Stomach smooth muscle (tissue), 2 donors: ENCODE results near the gene SH3BP5.

Experiments
- H3K27ac ChIP-seq: one replicate; pipeline ENCODE4 v1.7.0; 2013; ENCODE audit warnings: mild to moderate bottlenecking, low read length, inconsistent platforms
- H3K27me3 ChIP-seq, 2 donors: one replicate each; pipeline ENCODE4 v1.7.0; 2013; ENCODE audit warnings: low read length in 2 of 2; ENCODE audit not compliant: insufficient read depth in 2 of 2, control insufficient read depth in 1 of 2
- H3K36me3 ChIP-seq, 2 donors: one replicate each; pipeline ENCODE4 v1.7.0; 2013; ENCODE audit warnings: low read length in 2 of 2; ENCODE audit not compliant: control insufficient read depth in 2 of 2, insufficient read depth in 2 of 2
- H3K4me1 ChIP-seq: one replicate; pipeline ENCODE4 v1.7.0; 2013; ENCODE audit warnings: low read length; ENCODE audit not compliant: control insufficient read depth, insufficient read depth
- H3K4me3 ChIP-seq, 2 donors: one replicate each; pipeline ENCODE4 v1.7.0; 2013; ENCODE audit warnings: low read length in 2 of 2
- H3K9ac ChIP-seq, 2 donors: one replicate each; pipeline ENCODE4 v1.7.0; 2013; ENCODE audit warnings: low read length in 2 of 2, mild to moderate bottlenecking in 1 of 2
- H3K9me3 ChIP-seq, 2 donors: one replicate each; pipeline ENCODE4 v1.7.0; 2013; ENCODE audit warnings: low read length in 2 of 2; ENCODE audit not compliant: control insufficient read depth in 2 of 2
- donor health status: healthy.
- donor health status: Pancreatic carcinoma.

The SH3BP5 gene

DNA sequence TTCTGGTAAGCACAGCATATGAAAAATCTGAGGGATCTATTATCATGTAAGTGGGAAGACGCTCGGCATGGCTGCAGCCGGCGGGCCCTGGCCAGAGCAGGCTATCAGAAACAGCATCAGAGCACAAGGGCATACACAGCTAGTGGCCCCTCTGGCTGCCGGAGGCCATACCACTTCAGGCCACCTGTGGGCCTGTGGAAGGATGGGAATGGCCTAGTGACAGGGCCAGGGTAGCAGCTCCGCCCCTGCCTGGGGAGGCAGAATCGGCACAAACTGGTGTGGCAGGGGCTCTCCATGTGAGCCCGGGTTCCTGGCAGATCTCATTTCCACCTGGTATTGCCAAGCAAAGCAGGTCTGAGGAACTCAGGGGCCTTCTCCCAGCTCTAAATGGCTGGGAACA is 46.4 kb downstream of the SH3BP5 start:
- H3K4me3 ChIP-seq: no peak overlapping the region
- H3K27ac ChIP-seq: no peak overlapping the region
- peaks cover 4% of the 10 kb centered on the region for H3K4me1 ChIP-seq
- H3K27me3 ChIP-seq: no peaks in the 10 kb centered on the region
- no peaks in the 10 kb centered on the region for H3K9me3 ChIP-seq
- H3K9ac ChIP-seq: no peak overlapping the region
- no peaks in the 10 kb centered on the region for H3K36me3 ChIP-seq

DNA sequence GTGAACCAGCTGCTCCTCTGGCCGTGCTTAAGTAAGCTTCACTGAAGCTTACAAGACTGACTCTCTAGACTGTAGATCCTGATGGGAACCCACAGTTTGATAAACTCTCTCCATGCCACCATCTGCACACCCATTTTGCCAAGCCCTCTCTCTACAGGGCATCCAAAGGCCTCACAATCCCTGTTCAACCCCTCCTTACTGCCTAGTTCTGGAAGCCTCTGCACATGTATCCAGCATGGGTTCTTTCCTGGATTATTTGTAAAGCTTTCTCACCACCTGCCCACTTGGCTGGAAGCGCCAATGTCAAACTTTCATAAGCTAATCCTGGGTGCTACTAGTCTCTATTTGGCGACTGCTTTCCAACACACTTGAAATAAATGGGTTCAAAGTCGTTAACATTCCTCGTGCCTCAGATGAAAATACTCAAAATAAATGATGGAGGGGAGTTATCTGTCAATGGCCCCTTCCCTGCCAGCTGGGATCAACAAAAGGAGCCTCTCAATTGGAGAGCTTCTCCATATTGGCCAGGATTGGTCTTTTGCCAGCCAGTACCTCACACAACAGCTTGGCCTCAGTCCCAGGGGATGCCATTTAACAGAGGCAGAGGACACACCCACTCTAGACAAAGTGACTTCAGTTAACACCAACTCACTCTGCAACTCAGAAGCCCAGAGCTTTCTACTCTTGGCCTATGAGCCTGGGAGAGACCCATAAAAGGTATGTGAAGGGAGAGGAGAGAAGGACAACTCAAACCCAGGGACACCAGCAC is 48.1 kb downstream of the SH3BP5 start:
- peaks cover 4% of the 10 kb centered on the region for H3K4me1 ChIP-seq
- H3K9ac ChIP-seq: no peak overlapping the region
- no peaks in the 10 kb centered on the region for H3K9me3 ChIP-seq
- H3K27me3 ChIP-seq: no peaks in the 10 kb centered on the region
- H3K27ac ChIP-seq: no peak overlapping the region
- no peaks in the 10 kb centered on the region for H3K36me3 ChIP-seq
- no peak overlapping the region for H3K4me3 ChIP-seq

DNA sequence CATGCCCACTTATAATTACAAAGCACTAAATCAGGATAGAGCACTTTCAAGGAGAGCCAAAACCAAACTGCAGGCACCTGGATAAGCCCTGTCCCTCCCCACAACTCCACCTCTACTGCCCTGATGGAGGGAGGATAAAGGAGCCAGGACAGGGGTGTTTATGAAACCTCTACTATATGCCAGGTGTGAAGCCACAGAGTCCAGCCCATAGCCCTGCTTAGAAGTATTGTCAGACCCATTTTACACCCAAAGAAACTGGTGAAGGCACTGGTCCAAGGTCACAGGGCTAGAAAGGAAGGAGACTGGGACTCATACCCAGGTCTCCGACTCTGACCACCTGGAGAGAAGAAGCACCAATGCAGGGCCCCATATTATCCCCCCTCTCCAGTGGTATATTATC is 48.7 kb downstream of the SH3BP5 start:
- no peak overlapping the region for H3K9ac ChIP-seq
- H3K36me3 ChIP-seq: no peaks in the 10 kb centered on the region
- no peak overlapping the region for H3K4me3 ChIP-seq
- H3K27me3 ChIP-seq: no peaks in the 10 kb centered on the region
- H3K27ac ChIP-seq: no peak overlapping the region
- H3K9me3 ChIP-seq: no peaks in the 10 kb centered on the region
- H3K4me1 ChIP-seq: peaks cover 4% of the 10 kb centered on the region

GRCh38 chr3:15281817-15282216 is 50.6 kb downstream of the SH3BP5 start:
- Histone ChIP-seq H3K27me3 (no peaks in the 10 kb centered on the region), H3K27ac (no peak overlapping the region), H3K9me3 (no peaks in the 10 kb centered on the region), H3K9ac (no peak overlapping the region), H3K4me1 (no peaks in the 10 kb centered on the region), H3K36me3 (no peaks in the 10 kb centered on the region), H3K4me3 (no peak overlapping the region)

- no peak overlapping the region for H3K27ac ChIP-seq
- H3K9me3 ChIP-seq: no peaks in the 10 kb centered on the region
- H3K4me1 ChIP-seq: no peaks in the 10 kb centered on the region
- H3K36me3 ChIP-seq: no peaks in the 10 kb centered on the region
- no peak overlapping the region for H3K9ac ChIP-seq
- H3K27me3 ChIP-seq: no peaks in the 10 kb centered on the region
- H3K4me3 ChIP-seq: no peak overlapping the region
These were observed 51.4 kb downstream of the SH3BP5 start for GRCh38 chr3:15280853-15281532.

DNA sequence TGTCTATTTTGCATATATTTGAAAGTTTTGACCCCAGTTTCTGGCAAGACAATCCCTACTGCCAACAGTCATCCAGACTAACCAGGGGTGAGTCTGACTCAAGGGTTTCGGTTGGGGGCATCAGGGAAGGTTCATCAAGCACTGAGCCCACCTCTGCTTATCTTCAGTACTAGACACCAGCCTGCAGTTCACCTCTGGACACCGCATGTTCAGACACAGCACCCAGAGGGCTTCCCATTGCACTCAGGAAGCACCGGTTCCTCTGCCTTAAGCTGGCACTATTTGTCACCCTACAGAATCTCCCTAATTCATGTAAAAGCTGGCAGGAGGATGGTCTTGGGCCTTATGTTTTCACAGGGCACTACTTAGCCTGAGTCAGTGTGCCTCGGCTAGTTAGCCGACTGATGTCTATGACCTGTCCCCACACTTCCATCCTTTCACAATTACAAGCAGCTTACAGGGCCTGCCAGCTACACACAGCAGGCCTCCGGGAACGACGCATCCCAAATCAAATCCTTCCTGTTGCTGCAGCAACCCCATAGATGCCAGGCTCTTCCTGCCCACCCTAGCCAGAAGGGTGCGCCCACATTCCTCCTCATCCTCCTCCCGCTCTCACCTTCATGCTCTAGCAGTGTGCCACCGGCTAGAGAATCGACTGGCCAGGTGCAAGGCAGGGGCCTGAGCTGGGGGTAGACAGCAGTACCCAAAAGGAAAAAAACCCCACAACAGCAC is 52.5 kb downstream of the SH3BP5 start:
- no peak overlapping the region for H3K27ac ChIP-seq
- H3K36me3 ChIP-seq: no peaks in the 10 kb centered on the region
- no peaks in the 10 kb centered on the region for H3K4me1 ChIP-seq
- H3K9ac ChIP-seq: no peak overlapping the region
- H3K4me3 ChIP-seq: no peak overlapping the region
- no peaks in the 10 kb centered on the region for H3K9me3 ChIP-seq
- H3K27me3 ChIP-seq: no peaks in the 10 kb centered on the region

DNA sequence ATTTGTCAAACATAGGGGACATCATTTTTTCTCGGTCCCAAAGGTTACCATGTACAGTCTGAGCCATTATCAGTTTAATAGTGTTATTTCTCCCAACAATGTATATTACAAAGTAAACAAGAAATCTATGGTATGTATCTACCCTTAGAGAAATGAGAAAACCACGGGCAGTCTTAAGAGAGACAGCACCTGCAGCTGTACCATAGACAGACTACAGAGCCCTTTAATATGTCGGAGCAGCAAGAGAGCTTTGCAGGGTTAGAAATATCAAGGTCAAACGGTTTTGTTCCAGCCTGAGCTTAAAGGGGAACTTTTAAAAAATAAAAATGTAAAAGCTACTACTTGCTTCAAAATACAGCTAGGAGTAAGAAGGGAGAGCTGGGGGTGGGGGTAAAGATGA is 53.2 kb downstream of the SH3BP5 start:
- Histone ChIP-seq H3K9me3 (no peaks in the 10 kb centered on the region), H3K36me3 (no peaks in the 10 kb centered on the region), H3K4me3 (no peak overlapping the region), H3K9ac (no peak overlapping the region), H3K4me1 (no peaks in the 10 kb centered on the region), H3K27me3 (no peaks in the 10 kb centered on the region), H3K27ac (no peak overlapping the region)

- Histone ChIP-seq H3K27ac (no peak overlapping the region), H3K4me3 (no peak overlapping the region), H3K9me3 (no peaks in the 10 kb centered on the region), H3K36me3 (no peaks in the 10 kb centered on the region), H3K27me3 (no peaks in the 10 kb centered on the region), H3K4me1 (no peaks in the 10 kb centered on the region), H3K9ac (no peak overlapping the region)
These were observed 54.4 kb downstream of the SH3BP5 start for GRCh38 chr3:15277861-15278500.

- H3K36me3 ChIP-seq: no peaks in the 10 kb centered on the region
- H3K4me3 ChIP-seq: no peak overlapping the region
- no peaks in the 10 kb centered on the region for H3K27me3 ChIP-seq
- no peaks in the 10 kb centered on the region for H3K9me3 ChIP-seq
- no peak overlapping the region for H3K27ac ChIP-seq
- no peak overlapping the region for H3K9ac ChIP-seq
- no peaks in the 10 kb centered on the region for H3K4me1 ChIP-seq
These were observed 56.2 kb downstream of the SH3BP5 start for GRCh38 chr3:15276028-15276724.

DNA sequence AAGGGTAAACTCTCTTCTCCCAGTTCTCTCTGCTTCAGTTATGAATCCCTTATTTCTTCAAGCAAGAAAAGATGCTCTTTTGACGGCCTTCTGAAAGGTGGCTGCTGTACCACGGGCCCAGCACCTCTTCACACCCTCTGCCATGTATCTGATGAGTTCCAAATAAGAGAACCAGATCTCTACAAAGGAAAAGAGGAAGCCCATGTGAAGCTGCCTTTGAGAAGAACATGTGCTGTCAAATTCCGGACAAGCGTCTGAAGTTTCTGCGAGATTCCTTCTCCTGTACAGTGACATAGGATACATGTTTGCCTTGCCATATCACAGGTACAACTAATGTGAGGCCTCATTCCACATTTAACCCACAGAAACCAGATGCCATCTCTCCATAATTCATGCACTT is 59.2 kb downstream of the SH3BP5 start:
- peaks cover 13% of the 10 kb centered on the region for H3K4me1 ChIP-seq
- no peaks in the 10 kb centered on the region for H3K36me3 ChIP-seq
- H3K27ac ChIP-seq: no peak overlapping the region

More for the DNA sequence above, 59.2 kb downstream of the SH3BP5 start:
- H3K9ac ChIP-seq: no peak overlapping the region
- no peaks in the 10 kb centered on the region for H3K27me3 ChIP-seq
- H3K4me3 ChIP-seq: no peak overlapping the region
- no peaks in the 10 kb centered on the region for H3K9me3 ChIP-seq
